D721Med (cell line): ENCODE data around the gene FNDC1.

Experiments
- DNase-seq: peaks from one replicate; pipeline ENCODE4 v3.0.0; 2011; ENCODE audit warnings: low spot score; ENCODE audit not compliant: insufficient read length
- FAIRE-seq: peaks from 2 replicates; lab custom pipeline; 2011; peaks lifted over from hg19 to GRCh38; lab: Jason Lieb, UNC
- TF ChIP-seq, protein P1 (sequence below): IDR thresholded peaks from 2 replicates; pipeline ENCODE4 v1.5.1; 2012; ENCODE audit warnings: mild to moderate bottlenecking, control low read depth; ENCODE audit not compliant: insufficient read depth; ENCODE audit errors: missing control alignments

FNDC1 gene

DNA sequence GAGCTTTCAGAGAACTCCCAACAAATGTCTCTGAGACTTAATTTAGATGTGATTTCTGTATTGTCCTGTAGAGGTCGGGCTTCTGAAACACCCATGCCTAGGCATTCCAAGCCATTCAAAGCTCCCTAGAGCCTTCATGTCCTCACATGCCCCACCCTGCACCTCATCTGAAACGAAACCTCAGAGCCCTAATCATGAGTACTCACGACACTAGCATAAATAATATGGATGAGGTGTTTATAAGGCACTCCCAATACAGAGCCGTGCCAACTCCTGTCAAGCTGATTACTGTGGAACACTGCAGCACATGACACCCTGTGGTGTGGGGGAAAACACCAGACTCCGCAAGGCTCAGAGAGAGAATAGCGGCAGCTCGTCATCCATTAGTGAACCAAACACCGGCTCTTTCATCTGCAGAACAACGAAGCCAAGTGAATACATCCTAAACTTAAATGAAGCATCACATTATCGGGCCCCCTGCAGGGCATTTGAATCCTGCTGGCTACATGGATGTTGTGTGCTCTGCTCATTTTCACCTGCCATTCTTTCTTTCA lies 83.8 kb downstream of the FNDC1 start:
- TF ChIP-seq, protein P1, sequence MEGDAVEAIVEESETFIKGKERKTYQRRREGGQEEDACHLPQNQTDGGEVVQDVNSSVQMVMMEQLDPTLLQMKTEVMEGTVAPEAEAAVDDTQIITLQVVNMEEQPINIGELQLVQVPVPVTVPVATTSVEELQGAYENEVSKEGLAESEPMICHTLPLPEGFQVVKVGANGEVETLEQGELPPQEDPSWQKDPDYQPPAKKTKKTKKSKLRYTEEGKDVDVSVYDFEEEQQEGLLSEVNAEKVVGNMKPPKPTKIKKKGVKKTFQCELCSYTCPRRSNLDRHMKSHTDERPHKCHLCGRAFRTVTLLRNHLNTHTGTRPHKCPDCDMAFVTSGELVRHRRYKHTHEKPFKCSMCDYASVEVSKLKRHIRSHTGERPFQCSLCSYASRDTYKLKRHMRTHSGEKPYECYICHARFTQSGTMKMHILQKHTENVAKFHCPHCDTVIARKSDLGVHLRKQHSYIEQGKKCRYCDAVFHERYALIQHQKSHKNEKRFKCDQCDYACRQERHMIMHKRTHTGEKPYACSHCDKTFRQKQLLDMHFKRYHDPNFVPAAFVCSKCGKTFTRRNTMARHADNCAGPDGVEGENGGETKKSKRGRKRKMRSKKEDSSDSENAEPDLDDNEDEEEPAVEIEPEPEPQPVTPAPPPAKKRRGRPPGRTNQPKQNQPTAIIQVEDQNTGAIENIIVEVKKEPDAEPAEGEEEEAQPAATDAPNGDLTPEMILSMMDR, result peak; percentile 58
- FAIRE-seq (no peak), DNase-seq (no peak)

DNA sequence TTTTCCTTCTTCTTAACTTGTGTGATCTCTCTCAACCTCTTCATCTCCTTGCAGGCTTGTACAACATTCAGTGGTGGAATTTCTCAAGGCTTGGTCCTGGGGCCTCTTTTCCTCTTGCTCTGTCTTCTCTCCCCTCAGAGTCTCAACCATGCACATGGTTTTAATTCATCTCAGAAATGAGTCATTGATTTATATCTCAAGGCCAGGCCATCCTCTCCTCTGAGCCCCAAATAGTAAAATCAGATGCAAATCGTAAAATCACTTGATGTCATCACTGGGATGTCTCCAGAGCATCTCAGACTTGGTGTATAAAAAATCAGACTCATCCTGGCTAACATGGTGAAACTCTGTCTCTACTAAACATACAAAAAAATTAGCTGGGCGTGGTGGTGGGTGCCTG lies 85.0 kb downstream of the FNDC1 start:
- FAIRE-seq, result no peak

DNA sequence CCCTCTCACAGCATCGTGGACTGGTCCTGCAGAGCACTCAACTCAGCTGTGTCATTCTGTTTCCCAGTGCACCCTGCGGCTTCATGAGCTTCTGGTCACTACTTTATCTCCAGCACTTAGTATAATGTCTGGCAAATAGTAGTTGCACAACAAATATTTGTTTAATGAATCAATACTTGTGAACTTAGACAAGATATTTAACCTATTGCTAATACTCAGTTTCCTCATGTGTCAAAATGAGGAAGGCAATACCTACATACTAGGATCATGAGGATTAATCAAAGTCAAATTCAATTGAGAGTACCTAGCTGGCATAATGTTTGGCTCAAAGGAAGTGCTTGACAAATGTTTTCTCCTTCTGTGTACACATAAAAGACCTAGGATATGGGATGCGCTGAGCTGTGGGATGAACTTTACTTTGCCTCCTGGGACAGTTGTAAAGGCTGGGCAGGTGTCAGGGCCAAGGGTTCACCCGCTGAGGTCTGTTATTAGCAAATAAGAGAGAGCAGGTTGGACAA lies 86.3 kb downstream of the FNDC1 start:
- TF ChIP-seq, protein P1, result no peak
- DNase-seq (no peak), FAIRE-seq (no peak)

More for the DNA sequence above, 85.0 kb downstream of the FNDC1 start:
- DNase-seq, result no peak
- TF ChIP-seq, protein P1, result no peak

DNA sequence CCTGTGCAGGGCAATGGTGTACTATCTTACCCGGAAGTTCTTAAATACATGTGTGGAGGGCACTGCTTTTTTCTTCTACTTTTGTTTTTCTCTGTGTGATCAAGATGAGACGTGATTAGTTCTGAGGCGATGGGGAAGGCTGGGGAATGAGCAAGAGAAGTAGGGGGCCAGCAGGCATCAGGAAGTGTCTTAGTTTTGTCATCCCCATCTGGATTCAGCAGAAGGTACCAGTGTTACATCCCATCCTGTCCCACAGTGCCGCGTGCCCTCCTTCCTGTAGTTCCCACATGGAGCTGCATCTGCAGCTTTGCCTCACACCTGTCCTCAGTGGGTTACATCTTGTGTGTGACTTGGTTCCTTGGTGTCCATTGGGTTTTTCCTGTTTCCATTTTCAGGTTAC lies 86.9 kb downstream of the FNDC1 start:
- no peak for DNase-seq
- TF ChIP-seq, protein P1, result no peak
- no peak for FAIRE-seq

DNA sequence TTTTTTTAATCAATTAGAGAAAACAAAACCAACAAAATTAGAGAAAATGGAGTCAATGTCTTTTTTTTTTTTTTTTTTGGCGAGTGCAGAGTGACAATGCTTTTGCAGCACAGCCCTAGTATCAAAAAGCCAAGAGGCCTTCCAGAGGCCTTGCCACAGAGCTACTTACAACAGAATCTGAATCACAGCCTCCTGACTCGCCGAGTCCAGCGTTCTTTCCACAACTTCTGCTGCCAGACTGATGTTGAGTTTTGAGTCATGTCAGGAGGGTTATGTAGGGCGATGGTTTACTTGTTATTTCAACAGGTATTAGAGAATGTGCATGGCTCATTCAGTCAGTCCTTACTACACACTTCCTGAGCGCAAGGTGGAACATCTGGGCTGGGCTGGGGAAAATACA lies 88.6 kb downstream of the FNDC1 start:
- no peak for DNase-seq
- FAIRE-seq, result no peak
- TF ChIP-seq, protein P1, result no peak

DNA sequence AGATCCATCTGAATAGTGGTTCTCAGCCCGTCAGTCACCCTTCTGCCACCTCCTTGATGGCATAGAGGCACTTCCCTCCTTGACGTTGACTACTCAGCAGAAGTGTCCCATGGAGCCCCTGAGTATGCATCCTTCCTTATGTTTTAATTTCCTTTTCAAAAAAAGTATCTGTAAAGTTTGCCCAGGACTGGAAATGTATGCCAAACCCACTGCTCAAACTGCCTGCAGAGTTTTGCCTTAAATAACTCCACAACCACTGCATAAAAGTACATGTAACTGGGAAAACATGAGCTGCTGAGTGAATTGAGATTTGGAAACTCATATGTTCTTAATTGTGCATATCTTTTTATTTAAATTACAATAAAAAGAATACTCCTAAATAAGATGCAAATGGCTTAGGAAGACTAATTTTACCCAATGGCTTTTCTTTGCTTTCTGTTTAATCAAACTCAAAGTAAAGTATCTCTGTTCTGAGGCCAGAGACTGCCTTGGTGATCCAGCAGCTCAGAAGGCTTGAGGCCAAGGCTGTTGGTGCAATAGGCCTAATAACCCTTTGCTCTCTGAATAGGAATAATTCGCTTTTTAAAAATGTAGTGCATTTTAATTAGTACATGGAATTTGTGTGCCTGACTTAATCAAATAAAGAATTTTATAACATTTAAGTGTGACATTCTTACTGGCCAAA lies 90.4 kb downstream of the FNDC1 start:
- TF ChIP-seq, protein P1, result no peak
- FAIRE-seq (no peak), DNase-seq (no peak)

DNA sequence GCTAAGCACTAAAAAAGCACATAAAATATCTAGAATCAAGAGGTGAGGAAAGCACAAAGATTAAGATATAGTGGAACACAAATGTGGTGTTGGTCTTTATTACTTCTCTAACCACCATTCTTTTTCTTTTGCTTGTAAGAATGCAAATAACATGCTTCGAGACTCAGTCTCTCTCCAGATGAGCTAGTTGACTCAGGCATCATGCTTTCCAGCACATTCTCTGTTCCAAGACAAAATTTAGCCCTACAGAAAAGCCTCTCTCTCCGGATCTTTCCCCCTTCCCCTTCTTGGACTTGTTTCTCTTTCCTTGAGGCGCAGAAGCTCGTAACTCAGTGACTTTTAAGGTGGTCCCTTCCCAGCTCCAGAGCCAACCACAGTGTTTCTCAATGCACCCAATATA lies 91.0 kb downstream of the FNDC1 start:
- TF ChIP-seq, protein P1, result no peak
- no peak for DNase-seq
- FAIRE-seq, result no peak
